Gastroesophageal sphincter (tissue), 4 donors: Measurements from ENCODE around the gene PAXX. TPM values are rescaled to one million over a fixed set of nuclear protein-coding genes. Genes with fewer than 3 reads are reported as not detected.
"Not testable (repeated sequence)": the region's sequence is repeated elsewhere in the genome, so short reads cannot be mapped to it uniquely, and the experiment has no call there.

ENCODE experiments used
- ATAC-seq: fragments of 150-250 bp; one replicate; pipeline ENCODE4 v1.9.1; 2016; ENCODE audit warnings: mild to moderate bottlenecking, moderate library complexity
- H3K27ac ChIP-seq, 4 donors: fragments of 200-600 bp; sonication (generic) in 3 of 4; 1 replicate in 3 of 4; 2 replicates in 1 of 4; pipeline ENCODE4 v1.5.1; 2016 to 2019
- H3K27me3 ChIP-seq: fragments of 200-600 bp; sonication (generic); one replicate; pipeline ENCODE4 v1.5.1; 2019
- H3K36me3 ChIP-seq, 2 donors: fragments of 200-600 bp; sonication (generic); one replicate each; pipeline ENCODE4 v1.5.1; 2019; ENCODE audit warnings: control low read depth in 1 of 2
- H3K4me1 ChIP-seq, 3 donors: fragments of 200-600 bp; sonication (generic); 1 replicate in 2 of 3; 2 replicates in 1 of 3; pipeline ENCODE4 v1.5.1; 2016 to 2019; ENCODE audit warnings: control low read depth in 2 of 3
- H3K4me3 ChIP-seq, 2 donors: fragments of 200-600 bp; sonication (generic); one replicate each; pipeline ENCODE4 v1.5.1; 2019; ENCODE audit warnings: mild to moderate bottlenecking in 1 of 2, moderate library complexity in 1 of 2
- H3K9me3 ChIP-seq, 3 donors: fragments of 200-600 bp; sonication (generic); one replicate each; pipeline ENCODE4 v1.5.1; 2017 to 2019; ENCODE audit warnings: control low read depth in 2 of 3
- EP300 ChIP-seq: sonication (generic); formaldehyde crosslinking; IDR thresholded peaks from one replicate; pipeline ENCODE4 v1.6.1; 2017; ENCODE audit warnings: antibody characterized with exemption, mild to moderate bottlenecking
- POLR2A ChIP-seq, 2 donors: fragments of 450-650 bp; IDR thresholded peaks; one replicate each; pipeline ENCODE4 v1.6.1; 2017; ENCODE audit warnings: antibody characterized with exemption in 2 of 2, mild to moderate bottlenecking in 2 of 2, moderate library complexity in 1 of 2
- POLR2AphosphoS5 ChIP-seq: sonication (generic); formaldehyde crosslinking; IDR thresholded peaks from one replicate; pipeline ENCODE4 v1.6.1; 2017; ENCODE audit warnings: antibody characterized with exemption
- WGBS, 2 donors: methylation state at CpG; one replicate each; pipeline ENCODE4 v1.1.5; 2018; ENCODE audit warnings: low coverage in 1 of 2; 5-methylcytosine and 5-hydroxymethylcytosine counted together
- total RNA-seq, 4 donors: library from RNA; depleted of rRNA; stranded (reverse); fragments of >200 nt; gene quantifications; one replicate each; pipeline ENCODE4 v1.1.0, GENCODE V29; 2016
- TF ChIP-seq, protein P1 (sequence below), 4 experiments: fragments of 200-600 bp in 2 of 4; fragments of 450-650 bp in 2 of 4; sonication (generic) in 1 of 4; IDR thresholded peaks; one replicate each; pipeline ENCODE4 v1.5.1; 2017 to 2019; ENCODE audit warnings: antibody characterized with exemption in 4 of 4, mild to moderate bottlenecking in 2 of 4, moderate library complexity in 2 of 4

The PAXX gene
- total RNA-seq, 4 donors from 2014 or later: 24.2 to 42.6 (median 36.1) TPM

DNA sequence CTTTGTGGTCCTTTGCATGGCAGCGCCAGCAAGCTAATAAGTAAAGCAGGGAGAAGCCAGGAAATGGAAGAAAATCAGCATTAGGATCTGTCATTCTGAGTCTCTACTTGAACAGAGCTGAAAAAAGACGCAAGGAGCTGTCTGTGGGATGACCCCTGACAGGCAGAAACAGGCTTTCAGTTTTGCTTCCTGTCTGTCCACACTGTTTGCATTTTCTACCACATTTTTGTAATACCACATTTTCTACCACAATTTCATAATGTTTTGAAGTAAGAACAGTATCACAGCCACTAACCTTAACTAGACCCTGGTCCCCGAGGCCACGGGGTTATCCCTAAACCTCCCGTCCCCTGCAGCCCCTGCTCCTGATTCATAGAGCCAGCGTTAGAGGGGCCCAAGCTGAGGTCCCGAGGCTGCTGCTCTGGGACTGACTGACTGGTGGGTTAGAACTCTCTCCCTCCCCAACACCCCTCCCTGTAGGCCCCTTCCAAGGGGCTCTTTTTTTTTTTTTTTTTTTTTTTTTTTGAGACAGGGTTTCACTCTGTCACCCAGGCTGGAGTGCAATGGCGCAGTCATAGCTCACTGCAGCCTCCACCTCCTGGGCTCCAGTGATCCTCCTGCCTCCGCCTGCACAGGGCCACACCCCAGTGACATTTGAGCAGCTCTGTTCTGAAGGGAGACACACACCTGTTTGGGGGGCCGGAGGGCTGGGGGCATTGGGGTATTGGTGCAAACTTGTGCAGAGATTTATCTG, 8.1 kb downstream of the PAXX start:
- H3K27me3 ChIP-seq: peaks cover 37% of the 10 kb centered on the region
- ATAC-seq: no peak
- no peaks in the 10 kb centered on the region for H3K36me3 ChIP-seq
- no peak overlapping the region for H3K4me3 ChIP-seq
- peaks cover 0 to 15% (median 14%) of the 10 kb centered on the region in 3 donors for H3K4me1 ChIP-seq
- H3K27ac ChIP-seq: no peak overlapping the region
- TF ChIP-seq POLR2A (IDR thresholded peaks at IDR 0.05): no peak
- TF ChIP-seq EP300: no peak
- TF ChIP-seq, protein P1, sequence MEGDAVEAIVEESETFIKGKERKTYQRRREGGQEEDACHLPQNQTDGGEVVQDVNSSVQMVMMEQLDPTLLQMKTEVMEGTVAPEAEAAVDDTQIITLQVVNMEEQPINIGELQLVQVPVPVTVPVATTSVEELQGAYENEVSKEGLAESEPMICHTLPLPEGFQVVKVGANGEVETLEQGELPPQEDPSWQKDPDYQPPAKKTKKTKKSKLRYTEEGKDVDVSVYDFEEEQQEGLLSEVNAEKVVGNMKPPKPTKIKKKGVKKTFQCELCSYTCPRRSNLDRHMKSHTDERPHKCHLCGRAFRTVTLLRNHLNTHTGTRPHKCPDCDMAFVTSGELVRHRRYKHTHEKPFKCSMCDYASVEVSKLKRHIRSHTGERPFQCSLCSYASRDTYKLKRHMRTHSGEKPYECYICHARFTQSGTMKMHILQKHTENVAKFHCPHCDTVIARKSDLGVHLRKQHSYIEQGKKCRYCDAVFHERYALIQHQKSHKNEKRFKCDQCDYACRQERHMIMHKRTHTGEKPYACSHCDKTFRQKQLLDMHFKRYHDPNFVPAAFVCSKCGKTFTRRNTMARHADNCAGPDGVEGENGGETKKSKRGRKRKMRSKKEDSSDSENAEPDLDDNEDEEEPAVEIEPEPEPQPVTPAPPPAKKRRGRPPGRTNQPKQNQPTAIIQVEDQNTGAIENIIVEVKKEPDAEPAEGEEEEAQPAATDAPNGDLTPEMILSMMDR (IDR thresholded peaks at IDR 0.05): no peak
- no peak for TF ChIP-seq POLR2AphosphoS5
- 66 to 70% methylated on average over 3 to 7 of the region's 10 CpGs for WGBS, 2 donors
- H3K9me3 ChIP-seq: no peaks in the 10 kb centered on the region

DNA sequence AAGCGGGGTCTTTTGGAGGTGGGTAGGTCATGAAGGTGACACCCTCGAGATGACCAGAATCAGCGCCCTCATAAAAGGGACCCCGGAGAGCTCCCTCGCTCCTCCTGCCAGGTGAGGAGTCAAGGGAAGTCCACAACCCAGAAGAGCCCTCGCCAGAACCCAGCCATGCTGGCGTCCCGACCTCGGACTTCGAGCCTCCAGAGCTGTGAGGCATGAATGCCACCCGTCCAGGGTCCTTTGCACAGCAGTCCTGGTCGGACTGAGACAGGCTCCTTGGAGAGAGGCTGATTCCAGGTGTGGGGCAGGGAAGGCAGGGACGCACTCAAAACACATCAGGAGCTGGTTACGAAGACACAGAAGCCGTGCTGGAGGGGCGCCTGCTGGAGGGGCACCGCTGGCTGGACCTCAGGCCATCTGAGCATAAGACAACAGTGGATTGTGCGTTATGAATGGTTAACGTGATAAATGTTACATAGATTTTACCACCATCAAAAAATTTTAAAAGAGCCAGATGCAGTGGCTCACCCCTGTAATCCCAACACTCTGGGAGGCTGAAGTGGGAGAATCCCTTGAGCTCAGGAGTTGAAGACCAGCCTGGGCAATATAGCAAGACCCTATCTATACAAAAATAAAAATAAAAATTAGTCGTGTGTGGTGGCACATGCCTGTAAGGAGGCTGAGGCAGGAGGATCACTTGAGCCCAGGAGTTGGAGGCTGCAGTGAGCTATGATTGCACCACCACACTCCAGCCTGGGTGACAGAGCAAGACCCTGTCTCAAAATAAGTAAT, 9.8 kb downstream of the PAXX start:
- no peak overlapping the region for H3K4me3 ChIP-seq
- no peaks in the 10 kb centered on the region for H3K36me3 ChIP-seq
- peaks cover 20% of the 10 kb centered on the region for H3K27me3 ChIP-seq
- H3K4me1 ChIP-seq: peaks cover 0 to 7% (median 0%) of the 10 kb centered on the region in 3 donors
- no peak for ATAC-seq
- 63 to 84% methylated on average over 3 to 7 of the region's 20 CpGs for WGBS, 2 donors
- H3K9me3 ChIP-seq: no peaks in the 10 kb centered on the region
- H3K27ac ChIP-seq: no peak overlapping the region
- TF ChIP-seq EP300 (no peak), POLR2A (IDR thresholded peaks at IDR 0.05) (no peak), POLR2AphosphoS5 (no peak)
- TF ChIP-seq, protein P1 (IDR thresholded peaks at IDR 0.05): no peak

DNA sequence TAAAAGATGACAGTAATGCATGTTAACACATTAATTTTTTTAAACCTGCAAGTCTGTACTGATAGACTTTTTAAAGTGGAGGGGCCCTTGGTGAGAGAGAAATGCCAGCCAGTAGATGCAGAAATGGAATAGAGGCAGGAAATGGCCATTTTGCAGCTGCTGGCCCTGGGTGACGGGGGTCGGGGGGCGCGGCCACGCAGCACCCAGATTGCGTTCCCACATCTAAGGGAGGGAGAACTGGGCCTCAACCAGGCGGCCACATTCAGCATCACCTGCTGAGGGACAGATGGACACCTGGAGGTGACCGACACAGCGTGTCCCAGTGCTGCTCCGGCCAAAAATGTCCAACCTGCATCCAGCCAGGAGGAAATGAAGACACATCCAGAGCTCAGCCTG, 10.4 kb downstream of the PAXX start:
- no peak for ATAC-seq
- Histone ChIP-seq H3K36me3 (peaks cover 0 to 3% of the 10 kb centered on the region in 2 donors), H3K9me3 (no peaks in the 10 kb centered on the region), H3K4me3 (no peak overlapping the region), H3K27ac (no peak overlapping the region), H3K27me3 (peaks cover 14% of the 10 kb centered on the region), H3K4me1 (peaks cover 0 to 13% (median 4%) of the 10 kb centered on the region in 3 donors)
- 74 to 95% methylated on average over 6 to 7 of the region's 10 CpGs for WGBS, 2 donors
- no peak for TF ChIP-seq POLR2A (IDR thresholded peaks at IDR 0.05)
- TF ChIP-seq EP300: no peak
- TF ChIP-seq, protein P1 (IDR thresholded peaks at IDR 0.05): no peak
- no peak for TF ChIP-seq POLR2AphosphoS5

DNA sequence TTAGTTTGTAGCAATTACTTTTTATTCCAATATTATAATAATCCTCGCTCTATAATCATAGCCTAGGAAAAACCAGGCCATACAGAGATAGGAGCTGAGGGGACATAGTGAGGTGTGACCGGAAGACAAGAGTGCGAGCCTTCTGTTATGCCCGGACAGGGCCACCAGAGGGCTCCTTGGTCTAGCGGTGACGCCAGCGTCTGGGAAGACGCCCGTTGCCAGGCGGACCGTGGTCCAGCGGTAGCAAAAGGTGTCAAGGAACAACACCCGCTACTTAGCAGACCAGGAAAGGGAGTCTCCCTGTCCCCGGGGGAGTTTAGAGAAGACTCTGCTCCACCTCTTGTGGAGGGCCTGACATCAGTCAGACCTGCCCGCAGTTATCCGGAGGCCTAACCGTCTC, 12.1 kb downstream of the PAXX start:
- H3K4me3 ChIP-seq, H3K27me3 ChIP-seq, ATAC-seq, H3K27ac ChIP-seq, H3K9me3 ChIP-seq: not testable (repeated sequence)
- TF ChIP-seq, protein P1 (IDR thresholded peaks at IDR 0.05): peak in 3 of 4 experiments; percentile 34 to 43 (median 40)
- Histone ChIP-seq H3K4me1 (peaks cover 0 to 19% (median 5%) of the 10 kb centered on the region in 3 donors), H3K36me3 (peaks cover 0 to 20% of the 10 kb centered on the region in 2 donors)
- WGBS, 2 donors: 35 to 80% methylated on average over 1 to 14 of the region's 17 CpGs
